ENCODE results near the gene GOLGA7B. TPM values are rescaled to one million over a fixed set of nuclear protein-coding genes. Genes with fewer than 3 reads are reported as not detected.

The GOLGA7B gene
- total RNA-seq, 3 donors from 2014 or later (not counting 1 experiment from before 2014, with no cell fraction given), result 4.1 to 4.6 (median 4.1) TPM

DNA sequence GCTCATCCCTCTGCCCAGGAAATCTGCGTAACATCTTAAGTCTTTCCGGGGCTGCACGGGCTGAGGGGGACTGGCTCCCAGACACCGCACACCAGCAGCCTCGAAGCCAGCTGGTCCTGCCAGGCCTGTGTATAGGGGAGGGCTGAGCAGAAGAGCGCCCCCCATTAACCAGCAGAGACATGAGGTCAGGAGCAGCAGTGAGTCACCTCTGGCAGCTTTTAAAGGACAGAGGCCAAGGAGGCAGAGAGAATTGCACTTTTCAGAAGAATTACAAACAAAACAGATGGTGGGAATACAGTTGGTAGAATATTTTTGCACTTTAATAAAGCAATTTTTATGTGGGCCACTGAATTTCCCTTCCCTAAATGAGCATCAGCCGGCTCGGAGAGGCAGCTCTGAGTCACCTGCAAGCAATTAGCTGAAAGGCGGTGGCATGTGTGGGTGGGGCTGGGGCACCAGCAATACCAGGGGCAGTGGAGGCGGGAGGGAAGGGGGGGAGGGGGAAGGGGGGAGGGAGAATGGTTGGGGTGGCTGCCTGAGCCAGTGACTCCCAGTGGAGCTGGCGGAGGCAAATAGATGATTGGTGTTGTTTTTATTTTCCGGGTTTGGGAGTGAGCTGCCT lies 39.1 kb downstream of the GOLGA7B start:
- TF ChIP-seq, protein P1, sequence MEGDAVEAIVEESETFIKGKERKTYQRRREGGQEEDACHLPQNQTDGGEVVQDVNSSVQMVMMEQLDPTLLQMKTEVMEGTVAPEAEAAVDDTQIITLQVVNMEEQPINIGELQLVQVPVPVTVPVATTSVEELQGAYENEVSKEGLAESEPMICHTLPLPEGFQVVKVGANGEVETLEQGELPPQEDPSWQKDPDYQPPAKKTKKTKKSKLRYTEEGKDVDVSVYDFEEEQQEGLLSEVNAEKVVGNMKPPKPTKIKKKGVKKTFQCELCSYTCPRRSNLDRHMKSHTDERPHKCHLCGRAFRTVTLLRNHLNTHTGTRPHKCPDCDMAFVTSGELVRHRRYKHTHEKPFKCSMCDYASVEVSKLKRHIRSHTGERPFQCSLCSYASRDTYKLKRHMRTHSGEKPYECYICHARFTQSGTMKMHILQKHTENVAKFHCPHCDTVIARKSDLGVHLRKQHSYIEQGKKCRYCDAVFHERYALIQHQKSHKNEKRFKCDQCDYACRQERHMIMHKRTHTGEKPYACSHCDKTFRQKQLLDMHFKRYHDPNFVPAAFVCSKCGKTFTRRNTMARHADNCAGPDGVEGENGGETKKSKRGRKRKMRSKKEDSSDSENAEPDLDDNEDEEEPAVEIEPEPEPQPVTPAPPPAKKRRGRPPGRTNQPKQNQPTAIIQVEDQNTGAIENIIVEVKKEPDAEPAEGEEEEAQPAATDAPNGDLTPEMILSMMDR (IDR thresholded peaks at IDR 0.05), result no peak
- H3K27me3 ChIP-seq (ENCODE audit: control insufficient read depth, insufficient read depth, low read length), result no peaks in the 10 kb centered on the region
- Mint-ChIP-seq H3K27ac (no peak overlapping the region), H3K9me3 (no peaks in the 10 kb centered on the region), H3K4me3 (no peak overlapping the region), H3K4me1 (peaks cover 0 to 4% of the 10 kb centered on the region in 2 donors), H3K36me3 (no peaks in the 10 kb centered on the region), H3K27me3 (ENCODE audit: low read depth in 2 of 2) (peaks cover 5 to 14% of the 10 kb centered on the region in 2 donors)
- no peak for DNase-seq
- no peak overlapping the region for H3K27ac ChIP-seq (ENCODE audit: low read length)
- intact Hi-C loops (cut with micrococcal nuclease), result no loop called here
- no peaks in the 10 kb centered on the region for H3K9me3 ChIP-seq (ENCODE audit: control insufficient read depth, insufficient read depth, low read length)
- 77% methylated on average over 12 of the region's 12 CpGs for WGBS (ENCODE audit: insufficient coverage)
- no peaks in the 10 kb centered on the region for H3K36me3 ChIP-seq (ENCODE audit: control insufficient read depth, insufficient read depth, low read length)
- no peak overlapping the region for H3K4me3 ChIP-seq (ENCODE audit: low read length)
- no peak for ATAC-seq
- no peaks in the 10 kb centered on the region for H3K4me1 ChIP-seq (ENCODE audit: control insufficient read depth, insufficient read depth, low read length)

DNA sequence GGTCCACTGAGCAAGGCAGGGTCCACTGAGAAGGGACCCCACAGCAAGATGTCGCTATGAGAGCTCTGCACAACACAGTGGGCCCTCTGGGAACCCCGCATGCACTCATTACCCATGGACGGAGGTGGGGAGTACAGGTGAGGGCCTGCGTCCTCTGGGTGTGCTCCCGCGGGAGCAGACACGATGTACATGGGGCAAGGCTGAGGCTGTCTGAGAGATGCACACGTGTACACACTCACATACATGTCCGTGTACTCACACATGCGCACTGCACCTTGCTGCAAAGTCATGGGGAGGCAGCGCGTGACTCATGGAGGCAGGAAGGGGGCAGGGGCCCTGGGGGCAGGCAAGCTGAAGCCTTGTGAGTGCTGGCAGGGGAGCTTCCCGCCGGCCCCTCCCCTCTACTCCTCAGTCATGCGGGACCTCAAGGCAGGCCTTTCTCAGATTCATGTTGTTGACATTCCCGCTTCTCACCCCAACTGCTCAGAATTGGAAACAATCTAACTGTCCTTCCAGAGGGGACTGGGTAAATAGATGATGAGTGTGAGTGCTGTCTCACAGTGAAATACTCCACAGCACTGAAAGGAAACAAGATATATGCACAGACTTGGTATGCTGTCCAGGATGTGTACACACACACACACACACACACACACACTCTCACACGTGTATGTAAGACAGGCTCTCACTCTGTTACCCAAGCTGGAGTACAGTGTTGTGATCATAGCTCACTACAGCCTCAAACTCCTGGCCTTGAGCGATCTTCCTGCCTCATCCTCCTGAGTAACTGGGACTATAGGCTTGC lies 40.0 kb downstream of the GOLGA7B start:
- TF ChIP-seq, protein P1 (IDR thresholded peaks at IDR 0.05), result no peak
- Mint-ChIP-seq H3K27ac (no peak overlapping the region), H3K4me3 (no peak overlapping the region), H3K4me1 (peaks cover 0 to 4% of the 10 kb centered on the region in 2 donors), H3K36me3 (no peaks in the 10 kb centered on the region), H3K27me3 (ENCODE audit: low read depth in 2 of 2) (peaks cover 10 to 15% of the 10 kb centered on the region in 2 donors), H3K9me3 (no peaks in the 10 kb centered on the region)
- H3K27ac ChIP-seq (ENCODE audit: low read length), result no peak overlapping the region
- ATAC-seq, result no peak
- no peak for DNase-seq
- H3K27me3 ChIP-seq (ENCODE audit: control insufficient read depth, insufficient read depth, low read length), result peaks cover under 1% of the 10 kb centered on the region
- 64% methylated on average over 17 of the region's 18 CpGs for WGBS (ENCODE audit: insufficient coverage)
- intact Hi-C loops (cut with micrococcal nuclease), result no loop called here
- H3K4me1 ChIP-seq (ENCODE audit: control insufficient read depth, insufficient read depth, low read length), result no peaks in the 10 kb centered on the region
- H3K4me3 ChIP-seq (ENCODE audit: low read length), result no peak overlapping the region
- H3K9me3 ChIP-seq (ENCODE audit: control insufficient read depth, insufficient read depth, low read length), result no peaks in the 10 kb centered on the region
- H3K36me3 ChIP-seq (ENCODE audit: control insufficient read depth, insufficient read depth, low read length), result no peaks in the 10 kb centered on the region

DNA sequence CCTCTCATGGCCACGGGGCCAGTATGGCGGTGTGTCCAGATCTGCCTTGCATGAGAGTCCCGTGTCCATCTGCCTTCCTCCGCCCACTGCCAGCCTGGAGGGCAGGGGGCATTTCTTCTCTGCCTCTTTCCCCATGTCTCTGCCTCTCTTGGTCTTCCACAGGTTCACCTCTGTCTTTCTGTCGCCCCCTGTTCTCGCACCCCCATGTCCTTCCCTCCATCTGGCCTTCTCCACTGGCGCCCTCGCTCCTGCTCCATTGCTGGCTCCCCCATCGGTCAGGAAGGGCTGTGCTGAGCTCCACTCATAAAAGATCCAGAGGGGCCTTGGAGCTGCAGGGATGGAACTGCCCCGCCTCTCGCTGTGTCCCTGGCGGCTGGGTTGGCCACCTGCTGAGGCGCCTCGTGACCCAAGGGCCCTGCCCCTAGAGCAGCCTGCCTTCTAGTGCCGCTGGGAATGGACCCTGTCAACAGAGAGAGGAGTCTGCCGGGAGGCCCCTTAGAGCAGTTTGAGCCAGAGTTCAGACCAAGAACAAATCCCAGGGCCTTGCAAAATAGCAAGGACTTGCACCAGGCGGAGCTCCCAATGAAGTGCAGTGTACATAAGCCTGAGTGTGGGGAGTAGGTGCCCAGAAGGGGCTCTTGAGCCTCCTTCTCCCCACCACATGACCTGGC lies 42.0 kb downstream of the GOLGA7B start:
- ATAC-seq, result no peak
- 93% methylated on average over 17 of the region's 17 CpGs for WGBS (ENCODE audit: insufficient coverage)
- no peaks in the 10 kb centered on the region for H3K9me3 ChIP-seq (ENCODE audit: control insufficient read depth, insufficient read depth, low read length)
- H3K36me3 ChIP-seq (ENCODE audit: control insufficient read depth, insufficient read depth, low read length), result no peaks in the 10 kb centered on the region
- no peak overlapping the region for H3K4me3 ChIP-seq (ENCODE audit: low read length)
- no peak overlapping the region for H3K27ac ChIP-seq (ENCODE audit: low read length)
- H3K4me1 ChIP-seq (ENCODE audit: control insufficient read depth, insufficient read depth, low read length), result no peaks in the 10 kb centered on the region
- peaks cover 20 to 21% of the 10 kb centered on the region in 2 donors for H3K27me3 Mint-ChIP-seq (ENCODE audit: low read depth in 2 of 2)
- H3K4me3 Mint-ChIP-seq, result no peak overlapping the region
- H3K27ac Mint-ChIP-seq, result no peak overlapping the region
- TF ChIP-seq, protein P1 (IDR thresholded peaks at IDR 0.05), result no peak
- H3K4me1 Mint-ChIP-seq, result no peaks in the 10 kb centered on the region
- H3K36me3 Mint-ChIP-seq, result no peaks in the 10 kb centered on the region
- no peaks in the 10 kb centered on the region for H3K9me3 Mint-ChIP-seq
- no peak for DNase-seq
- H3K27me3 ChIP-seq (ENCODE audit: control insufficient read depth, insufficient read depth, low read length), result peaks cover 2% of the 10 kb centered on the region
- intact Hi-C loops (cut with micrococcal nuclease), result no loop called here
